Stimulated activated CD4-positive, alpha-beta T cell treated with anti-CD3 and anti-CD28 coated beads, TNF-alpha, amount 100 ng/mL, for 1 hour (primary cell): Measurements from ENCODE around the gene IZUMO1.
A peak's percentile ranks its signal among the peaks of the same experiment; 100 is the strongest.
"Not testable (repeated sequence)": the region's sequence is repeated elsewhere in the genome, so short reads cannot be mapped to it uniquely, and the experiment has no call there.

Source experiments
- DNase-seq, 3 donors: peaks; one replicate each; pipeline ENCODE4 v3.0.0-alpha.2; 2020; ENCODE audit warnings: low read depth in 3 of 3, low spot score in 1 of 3

IZUMO1 gene

GRCh38 chr19:48714759-48715675, 31.7 kb downstream of the IZUMO1 start:
- no peak for DNase-seq

DNA sequence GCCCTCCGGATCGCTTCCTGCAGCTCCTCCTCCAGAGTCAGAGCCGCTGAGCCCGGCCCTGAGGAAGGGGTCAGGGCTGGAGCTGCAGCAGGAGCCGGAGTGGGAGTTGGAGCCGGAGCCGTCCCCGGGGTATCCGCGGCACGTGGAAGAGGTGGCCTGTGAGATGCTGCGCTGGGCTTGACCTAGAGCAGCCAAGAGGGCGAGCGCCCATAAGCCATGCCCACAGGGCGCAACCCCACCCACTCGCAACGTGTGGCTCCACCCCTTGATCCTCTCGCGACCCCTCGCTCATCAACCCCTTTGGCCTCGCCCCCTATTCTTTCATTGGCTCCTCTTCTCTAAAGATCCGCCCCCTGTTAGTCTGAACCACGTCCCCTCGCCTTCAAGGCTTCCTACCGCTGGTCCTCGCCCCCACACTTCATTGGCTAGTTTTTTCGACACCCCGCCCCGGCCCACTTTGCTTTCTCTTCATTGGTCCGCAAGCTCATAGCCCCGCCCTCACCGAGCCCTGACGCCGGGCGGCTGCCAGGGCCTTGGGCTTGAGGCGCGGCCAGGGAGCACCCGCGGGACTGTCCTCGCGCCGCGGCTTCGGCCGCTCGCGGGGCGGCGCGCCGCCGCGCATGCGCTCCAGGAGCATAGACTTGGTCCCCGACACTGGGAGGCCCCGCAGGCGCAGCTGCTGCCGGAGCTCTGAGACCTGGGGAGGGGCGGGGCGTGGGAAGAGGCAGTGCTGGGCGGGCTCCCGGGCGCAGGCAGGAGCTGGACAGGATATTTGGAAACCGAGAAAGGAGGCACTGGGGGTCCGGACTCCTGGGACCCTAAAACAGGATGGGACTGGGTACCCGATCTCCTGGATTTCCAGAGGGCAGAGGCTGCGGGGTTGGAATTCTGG, 32.6 kb downstream of the IZUMO1 start:
- peak; percentile 89 to 91 (median 90) for DNase-seq

DNA sequence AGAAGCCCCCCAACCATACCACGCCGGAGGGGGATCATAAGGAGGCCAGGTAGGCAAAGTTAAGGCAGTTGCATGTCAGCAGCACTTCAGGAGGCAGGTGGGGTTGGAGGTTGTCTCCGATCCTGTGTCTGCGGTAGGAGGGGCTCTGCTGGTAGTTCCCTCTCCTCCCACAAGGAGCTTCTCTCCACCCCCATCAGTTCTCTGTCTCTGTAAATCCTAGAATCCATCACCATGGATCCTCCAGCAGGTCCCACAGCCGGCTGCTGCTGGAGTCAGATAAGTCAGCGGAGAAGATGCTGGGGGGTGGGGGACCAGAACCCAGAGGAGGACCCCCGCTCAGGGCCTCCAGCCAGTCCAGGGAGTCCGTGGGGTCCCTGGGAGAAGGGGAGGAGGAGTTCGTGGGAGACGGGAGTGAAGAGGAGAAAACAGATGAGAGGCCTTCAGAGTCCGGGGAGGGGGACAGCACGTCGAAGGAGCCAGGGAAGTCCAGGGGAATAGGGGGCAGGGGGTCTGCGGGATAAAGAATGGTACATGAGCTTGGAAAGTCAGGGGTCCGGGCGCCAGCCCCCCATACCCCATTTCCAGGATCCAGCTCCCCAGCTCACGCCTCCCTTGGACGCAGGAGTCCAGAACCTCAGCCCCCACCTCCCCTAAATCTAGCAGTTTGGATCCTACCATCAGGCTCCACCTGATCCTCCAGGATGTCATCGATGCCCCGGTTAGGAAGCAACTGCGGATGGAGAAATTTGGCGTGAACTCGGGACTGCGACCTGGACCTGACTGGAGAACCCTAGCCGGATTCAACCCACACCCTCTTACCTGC, 33.5 kb downstream of the IZUMO1 start:
- DNase-seq: no peak

DNA sequence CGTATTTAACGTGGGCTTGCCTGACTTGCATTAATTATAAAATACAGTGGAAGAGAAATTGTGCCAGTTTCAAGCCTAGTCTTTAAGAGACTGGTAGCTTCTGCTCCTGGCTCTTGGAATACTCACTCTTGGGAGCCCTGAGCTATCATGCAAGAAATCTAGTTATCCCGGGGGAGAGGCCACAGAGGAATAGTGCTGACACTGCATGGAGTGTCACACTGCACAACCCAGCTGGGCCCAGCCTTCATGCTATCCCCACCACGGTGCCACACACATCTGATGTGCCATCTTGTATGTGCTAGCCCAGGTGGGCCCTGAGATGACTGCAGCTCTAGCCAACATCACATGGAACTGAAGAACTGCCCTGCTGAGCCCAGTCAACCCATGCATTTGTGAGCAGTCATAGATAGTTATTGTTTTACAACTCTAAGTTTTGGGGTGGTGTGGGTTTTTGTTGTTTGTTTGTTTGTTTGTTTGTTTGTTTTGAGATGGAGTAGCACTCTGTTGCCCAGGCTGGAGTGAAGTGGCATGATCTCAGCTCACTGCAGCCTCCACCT, 35.5 kb downstream of the IZUMO1 start:
- DNase-seq: no peak

DNA sequence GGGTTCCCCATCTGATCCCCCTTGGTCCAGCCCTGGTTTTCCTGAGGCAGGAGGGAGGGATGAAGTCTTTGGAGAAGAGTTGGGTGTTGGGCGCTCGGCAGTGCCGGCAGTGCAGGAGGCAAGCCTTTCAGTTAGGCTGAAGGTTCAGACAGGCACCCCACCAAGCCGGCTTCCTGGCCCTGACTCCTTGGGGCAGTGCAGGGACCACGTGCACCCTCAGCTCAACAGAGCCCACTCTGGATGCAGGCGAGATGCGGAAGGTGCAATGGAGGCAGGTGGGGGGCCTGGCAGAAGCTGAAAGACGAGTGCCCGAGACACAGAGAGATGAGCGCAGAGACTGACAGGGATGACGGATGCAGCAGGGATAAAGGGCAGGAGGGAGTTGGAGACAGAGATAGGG, 38.2 kb downstream of the IZUMO1 start:
- no peak for DNase-seq

DNA sequence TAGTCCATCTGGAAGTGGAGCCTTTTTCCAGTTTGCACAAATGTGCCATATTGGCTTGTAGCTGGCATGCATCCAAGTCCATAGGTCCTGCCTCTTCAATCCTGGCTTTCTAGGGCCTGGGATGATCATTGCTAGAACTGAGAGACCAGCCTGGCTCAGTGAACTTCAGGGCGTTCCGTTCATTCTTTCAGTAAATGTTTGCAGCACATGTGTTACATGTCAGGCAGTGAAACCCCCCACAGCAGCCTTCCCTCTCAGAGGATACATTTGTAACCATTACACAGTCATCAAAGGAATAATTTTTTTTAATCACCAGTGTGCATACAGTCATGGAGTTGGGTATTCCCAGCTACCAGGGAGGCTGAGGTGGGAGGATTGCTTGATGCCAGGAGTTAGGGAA, 41.3 kb downstream of the IZUMO1 start:
- no peak for DNase-seq

DNA sequence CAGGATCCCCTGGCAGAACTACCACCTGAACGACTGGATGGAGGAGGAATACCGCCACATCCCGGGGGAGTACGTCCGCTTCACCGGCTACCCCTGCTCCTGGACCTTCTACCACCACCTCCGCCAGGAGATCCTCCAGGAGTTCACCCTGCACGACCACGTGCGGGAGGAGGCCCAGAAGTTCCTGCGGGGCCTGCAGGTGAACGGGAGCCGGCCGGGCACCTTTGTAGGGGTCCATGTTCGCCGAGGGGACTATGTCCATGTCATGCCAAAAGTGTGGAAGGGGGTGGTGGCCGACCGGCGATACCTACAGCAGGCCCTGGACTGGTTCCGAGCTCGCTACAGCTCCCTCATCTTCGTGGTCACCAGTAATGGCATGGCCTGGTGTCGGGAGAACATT, 43.4 kb downstream of the IZUMO1 start:
- no peak for DNase-seq

GRCh38 chr19:48702701-48703100, 44.0 kb downstream of the IZUMO1 start:
- DNase-seq: no peak

DNA sequence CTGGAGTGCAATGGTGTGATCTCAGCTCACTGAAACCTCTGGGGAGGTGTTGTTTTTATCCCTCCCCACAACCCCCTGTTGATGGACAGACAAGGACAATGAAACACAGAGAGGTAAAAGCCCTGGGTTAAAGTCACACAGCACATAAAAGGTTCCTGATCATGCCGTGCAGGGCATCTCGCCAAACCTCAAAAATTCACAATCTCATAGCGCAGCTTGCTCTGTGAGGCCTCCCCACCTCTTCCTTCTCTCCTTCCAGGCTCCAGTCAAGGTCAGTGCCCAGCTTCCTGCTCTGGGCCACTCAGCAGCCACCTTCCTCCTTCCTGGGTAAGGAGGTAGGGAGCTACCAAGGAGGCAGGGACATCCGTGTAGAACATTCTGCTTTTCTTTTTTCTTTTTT, 48.7 kb downstream of the IZUMO1 start:
- DNase-seq: no peak

GRCh38 chr19:48696353-48697010, 50.2 kb downstream of the IZUMO1 start:
- no peak for DNase-seq

- DNase-seq: no peak
Observed at GRCh38 chr19:48695743-48696352, 50.9 kb downstream of the IZUMO1 start, which contains the start of gene FUT2. TSS of gene FUT2 (plus strand) at chr19:48695971. CDS start at chr19:48702957, 6,986 bp downstream.

DNA sequence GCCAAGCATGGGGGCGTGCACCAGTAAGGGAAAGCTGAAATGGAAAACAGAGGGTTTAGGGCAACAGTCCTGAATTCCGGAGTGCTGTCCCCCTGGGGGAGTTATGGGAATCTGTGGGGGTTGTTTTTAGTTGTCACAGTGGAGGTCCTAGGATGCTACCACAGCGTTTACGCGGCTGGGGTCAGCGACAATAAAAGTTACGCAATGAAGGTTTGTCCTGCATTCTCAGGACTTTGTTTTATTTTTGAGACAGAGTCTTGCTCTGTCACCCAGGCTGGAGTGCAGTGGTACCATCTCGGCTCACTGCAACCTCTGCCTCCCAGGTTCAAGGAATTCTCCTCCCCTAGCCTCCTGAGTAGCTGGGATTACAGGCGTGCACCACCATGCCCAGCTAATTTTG, 53.1 kb downstream of the IZUMO1 start:
- not testable (repeated sequence) for DNase-seq
